T-cell (primary cell): ENCODE data around the gene OAS1. TPM values are rescaled to one million over a fixed set of nuclear protein-coding genes. Genes with fewer than 3 reads are reported as not detected.

Source experiments
- ATAC-seq, 4 experiments: fragments of 200-7000 bp in 3 of 4; fragments of 150-1000 bp in 1 of 4; cut with Tn5 transposase; replicated peaks in 1 of 4; 1 replicate in 3 of 4; 2 replicates in 1 of 4; pipeline ENCODE4 v1.10.0; 2021; ENCODE audit warnings: moderate library complexity in 3 of 4, mild to moderate bottlenecking in 2 of 4, moderate number of reproducible peaks in 1 of 4
- CTCF ChIA-PET, 2 donors: fragments of 300-600 bp; sonication (Branson Sonifier 250); formaldehyde crosslinking; loops; one replicate each; lab custom pipeline; 2022; ENCODE audit warnings: antibody characterized with exemption in 2 of 2; lab: Charles Lee
- POLR2A ChIA-PET, 2 donors: fragments of 300-600 bp; sonication (Branson Sonifier 250); formaldehyde crosslinking; loops; one replicate each; lab custom pipeline; 2022; ENCODE audit warnings: antibody characterized with exemption in 2 of 2; lab: Charles Lee
- DNase-seq, 35 experiments: peaks; one replicate each; pipeline versions ENCODE4 v3.0.0 to v3.0.0-alpha.2; 2013 to 2023
- H3K27ac ChIP-seq: one replicate; pipeline ENCODE4 v1.5.1; 2013; ENCODE audit warnings: low read length
- H3K27me3 ChIP-seq, 2 experiments: replicated peaks in 1 of 2; 1 replicate in 1 of 2; 2 replicates in 1 of 2; pipeline versions ENCODE4 v1.6.1 to v1.7.0; 2013; ENCODE audit warnings: low read length in 1 of 2, mixed read lengths in 1 of 2; ENCODE audit not compliant: control insufficient read depth in 2 of 2, insufficient read depth in 2 of 2; ENCODE audit errors: extremely low read depth in 1 of 2
- H3K36me3 ChIP-seq, 2 donors: 1 replicate in 1 of 2; 2 replicates in 1 of 2; pipeline versions ENCODE4 v1.6.1 to v1.7.0; 2013; ENCODE audit warnings: low read length in 1 of 2; ENCODE audit not compliant: control insufficient read depth in 2 of 2, insufficient read depth in 1 of 2; ENCODE audit errors: extremely low read depth in 1 of 2
- H3K4me1 ChIP-seq, 2 experiments: 1 replicate in 1 of 2; 2 replicates in 1 of 2; pipeline versions ENCODE4 v1.6.1 to v1.7.0; 2013; ENCODE audit warnings: low read length in 2 of 2, mixed read lengths in 1 of 2; ENCODE audit not compliant: insufficient read depth in 2 of 2, control insufficient read depth in 1 of 2; ENCODE audit errors: extremely low read depth in 1 of 2
- H3K4me3 ChIP-seq, 2 donors: 1 replicate in 1 of 2; 2 replicates in 1 of 2; pipeline versions ENCODE4 v1.5.1 to v1.7.0; 2013; ENCODE audit warnings: mild to moderate bottlenecking in 2 of 2, low read length in 1 of 2, moderate library complexity in 1 of 2; ENCODE audit not compliant: control insufficient read depth in 1 of 2; ENCODE audit errors: extremely low read depth in 1 of 2
- H3K9me3 ChIP-seq: 2 replicates; pipeline ENCODE4 v1.7.0; 2013
- H3K27ac Mint-ChIP-seq, 2 donors: one replicate each; pipeline ENCODE4 v1.8.0; 2020 to 2021; ENCODE audit warnings: mild to moderate bottlenecking in 2 of 2, mixed read lengths in 2 of 2
- H3K27me3 Mint-ChIP-seq, 2 donors: one replicate each; pipeline ENCODE4 v1.8.0; 2021 to 2022; ENCODE audit warnings: mixed read lengths in 2 of 2
- H3K36me3 Mint-ChIP-seq: one replicate; pipeline ENCODE4 v1.8.0; 2021; ENCODE audit warnings: mixed read lengths
- H3K4me1 Mint-ChIP-seq, 3 donors: one replicate each; pipeline ENCODE4 v1.8.0; 2020 to 2022; ENCODE audit warnings: mixed read lengths in 3 of 3, mild to moderate bottlenecking in 1 of 3
- H3K4me3 Mint-ChIP-seq, 3 donors: one replicate each; pipeline ENCODE4 v1.8.0; 2020 to 2022; ENCODE audit warnings: mild to moderate bottlenecking in 3 of 3, mixed read lengths in 3 of 3, moderate library complexity in 3 of 3
- H3K9me3 Mint-ChIP-seq, 3 donors: one replicate each; pipeline ENCODE4 v1.8.0; 2020 to 2022; ENCODE audit warnings: mixed read lengths in 3 of 3
- WGBS: methylation state at CpG from one replicate; pipeline ENCODE4 v1.1.5; 2013; ENCODE audit warnings: missing lambda C conversion rate; ENCODE audit not compliant: insufficient coverage; 5-methylcytosine and 5-hydroxymethylcytosine counted together
- total RNA-seq, 35 experiments: library from RNA in 6 of 35; stranded (reverse) in 6 of 35; fragments of 120-200 nt in 1 of 35; gene quantifications; one replicate each; pipeline versions ENCODE4 v1.2.1 to v1.2.4 and lab custom pipeline; 2013 to 2026

The OAS1 gene
- total RNA-seq, 5 donors from 2014 or later (not counting 1 experiment from before 2014, with no cell fraction given): 8.5 to 22.9 (median 11.4) TPM

DNA sequence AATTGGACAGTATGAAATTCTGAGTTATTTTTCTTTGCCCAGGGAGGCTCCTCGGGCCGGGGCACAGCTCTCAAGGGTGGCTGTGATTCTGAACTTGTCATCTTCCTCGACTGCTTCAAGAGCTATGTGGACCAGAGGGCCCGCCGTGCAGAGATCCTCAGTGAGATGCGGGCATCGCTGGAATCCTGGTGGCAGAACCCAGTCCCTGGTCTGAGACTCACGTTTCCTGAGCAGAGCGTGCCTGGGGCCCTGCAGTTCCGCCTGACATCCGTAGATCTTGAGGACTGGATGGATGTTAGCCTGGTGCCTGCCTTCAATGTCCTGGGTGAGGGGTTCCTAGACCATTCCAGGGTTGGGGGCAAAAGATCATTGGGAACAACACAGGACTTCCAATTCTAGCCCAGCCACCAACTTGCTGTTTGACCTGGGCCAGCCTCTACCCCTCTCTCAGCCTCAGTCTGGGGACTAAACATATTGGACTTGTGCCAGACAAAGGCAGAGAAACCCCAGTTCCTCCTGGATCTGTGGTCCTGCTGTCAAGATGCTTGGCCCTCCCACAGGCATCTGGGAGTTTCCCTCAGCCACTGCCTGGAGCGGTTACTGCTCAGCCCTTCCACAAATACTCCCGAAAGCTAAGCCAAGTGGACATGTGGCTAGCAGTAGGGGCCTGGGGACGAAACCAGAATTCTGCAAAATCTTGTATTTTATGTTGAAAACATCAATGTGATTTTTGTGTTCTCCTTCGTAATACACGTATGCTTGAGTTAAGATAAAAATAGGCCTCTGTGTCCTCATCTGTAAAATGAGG is 35.0 kb downstream of the OAS1 start:
- Mint-ChIP-seq H3K27me3 (no peaks in the 10 kb centered on the region), H3K4me3 (no peak overlapping the region), H3K4me1 (peaks cover 35 to 38% (median 35%) of the 10 kb centered on the region in 3 donors), H3K36me3 (peaks cover 27% of the 10 kb centered on the region), H3K9me3 (no peaks in the 10 kb centered on the region), H3K27ac (no peak overlapping the region)
- H3K4me3 ChIP-seq: no peak overlapping the region
- DNase-seq: no peak
- H3K4me1 ChIP-seq: peaks cover 16 to 18% of the 10 kb centered on the region in 2 experiments
- ChIA-PET CTCF (interaction anchor here (0.7 to 0.8 kb wide), 2 partner anchors 29 to 34 kb away, joined by 3 read pairs; no protein-coding TSS in a partner anchor), POLR2A (interaction anchor here in 1 of 2 donors (0.6 kb wide), 1 partner anchor 35 kb away, joined by 4 read pairs; no protein-coding TSS in a partner anchor)
- H3K36me3 ChIP-seq: peaks cover 12 to 39% of the 10 kb centered on the region in 2 donors
- no peaks in the 10 kb centered on the region for H3K27me3 ChIP-seq
- no peak for ATAC-seq
- WGBS: 85% methylated on average over 8 of the region's 16 CpGs
- H3K27ac ChIP-seq: no peak overlapping the region
- no peaks in the 10 kb centered on the region for H3K9me3 ChIP-seq

DNA sequence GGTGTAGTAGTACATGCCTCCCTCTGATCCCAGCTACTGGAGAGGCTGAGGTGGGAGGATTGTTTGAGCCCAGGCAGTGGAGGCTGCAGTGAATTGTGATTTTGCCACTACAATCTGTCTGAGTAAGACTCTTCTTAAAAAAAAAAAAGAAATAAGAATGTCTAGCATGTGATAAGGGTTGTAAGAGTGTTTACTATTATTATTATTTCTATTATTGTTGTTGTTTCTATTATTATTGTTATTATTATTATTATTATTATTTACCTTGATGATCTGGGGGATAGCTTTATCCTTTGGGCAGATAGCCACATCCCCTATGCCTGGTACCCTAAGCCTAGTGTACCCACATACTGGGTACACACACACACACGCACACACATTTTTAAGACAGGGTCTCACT is 35.8 kb downstream of the OAS1 start:
- Mint-ChIP-seq H3K4me1 (peaks cover 27 to 33% (median 29%) of the 10 kb centered on the region in 3 donors), H3K9me3 (peaks cover 0 to 4% (median 0%) of the 10 kb centered on the region in 3 donors), H3K4me3 (no peak overlapping the region), H3K27ac (no peak overlapping the region), H3K36me3 (peaks cover 36% of the 10 kb centered on the region), H3K27me3 (no peaks in the 10 kb centered on the region)
- no peaks in the 10 kb centered on the region for H3K9me3 ChIP-seq
- CTCF ChIA-PET: interaction anchor here (0.6 to 1.2 kb wide), 4 partner anchors 28 to 247 kb away, joined by 3 to 9 read pairs (median 4); no protein-coding TSS in a partner anchor
- H3K4me1 ChIP-seq: peaks cover 16 to 18% of the 10 kb centered on the region in 2 experiments
- peaks cover 15 to 46% of the 10 kb centered on the region in 2 donors for H3K36me3 ChIP-seq
- H3K27me3 ChIP-seq: no peaks in the 10 kb centered on the region
- DNase-seq (no peak), ATAC-seq (no peak)
- no CpG with 5 or more reads among the region's 1 CpG for WGBS
- POLR2A ChIA-PET: interaction anchor here in 1 of 2 donors (0.6 kb wide), 1 partner anchor 34 kb away, joined by 4 read pairs; no protein-coding TSS in a partner anchor
- H3K4me3 ChIP-seq: no peak overlapping the region
- no peak overlapping the region for H3K27ac ChIP-seq

GRCh38 chr12:112944024-112944690 is 37.4 kb downstream of the OAS1 start:
- POLR2A ChIA-PET: no interaction called here
- no peak overlapping the region for H3K27ac Mint-ChIP-seq
- WGBS: 98% methylated on average over 13 of the region's 15 CpGs
- Histone ChIP-seq H3K4me3 (no peak overlapping the region), H3K9me3 (no peaks in the 10 kb centered on the region), H3K36me3 (peaks cover 25 to 60% of the 10 kb centered on the region in 2 donors), H3K27me3 (no peaks in the 10 kb centered on the region), H3K4me1 (peaks cover 10 to 12% of the 10 kb centered on the region in 2 experiments), H3K27ac (no peak overlapping the region)
- CTCF ChIA-PET: no interaction called here
- H3K4me1 Mint-ChIP-seq: peaks cover 14 to 23% (median 20%) of the 10 kb centered on the region in 3 donors
- no peak for DNase-seq
- peaks cover 0 to 4% (median 0%) of the 10 kb centered on the region in 3 donors for H3K9me3 Mint-ChIP-seq
- no peak for ATAC-seq
- H3K27me3 Mint-ChIP-seq: no peaks in the 10 kb centered on the region
- H3K4me3 Mint-ChIP-seq: no peak overlapping the region
- H3K36me3 Mint-ChIP-seq: peaks cover 44% of the 10 kb centered on the region

DNA sequence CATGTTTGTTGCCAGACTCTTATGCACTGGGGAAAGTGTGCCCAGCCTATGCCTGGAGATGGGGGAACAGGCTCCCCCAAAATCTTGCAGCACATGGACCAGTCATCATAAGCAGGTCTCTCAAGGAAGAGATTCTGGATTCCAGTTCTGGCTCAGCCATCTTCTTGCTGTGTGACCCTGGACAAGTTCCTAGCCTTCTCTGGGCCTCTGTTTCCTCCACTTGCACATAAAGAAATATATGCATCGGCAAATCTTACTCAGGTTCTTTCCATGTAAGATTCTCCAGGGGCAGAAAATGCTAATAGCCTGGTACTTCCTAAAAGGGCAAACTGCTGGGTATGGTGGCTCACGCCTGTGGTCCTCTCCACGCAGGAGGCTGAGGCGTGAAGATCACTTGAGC is 38.8 kb downstream of the OAS1 start:
- POLR2A ChIA-PET: no interaction called here
- no peak for ATAC-seq

GRCh38 chr12:112946236-112947000 is 39.7 kb downstream of the OAS1 start:
- H3K4me1 ChIP-seq: no peaks in the 10 kb centered on the region
- CTCF ChIA-PET: interaction anchor here in 1 of 2 donors (0.5 kb wide), 1 partner anchor 48 kb away, joined by 3 read pairs; no protein-coding TSS in a partner anchor
- Mint-ChIP-seq H3K4me3 (no peak overlapping the region), H3K27me3 (no peaks in the 10 kb centered on the region), H3K27ac (no peak overlapping the region), H3K36me3 (peaks cover 64% of the 10 kb centered on the region), H3K4me1 (peaks cover 0 to 6% (median 6%) of the 10 kb centered on the region in 3 donors), H3K9me3 (peaks cover 0 to 4% (median 0%) of the 10 kb centered on the region in 3 donors)
- H3K4me3 ChIP-seq: no peak overlapping the region
- H3K27me3 ChIP-seq: no peaks in the 10 kb centered on the region
- no peaks in the 10 kb centered on the region for H3K9me3 ChIP-seq
- no peak overlapping the region for H3K27ac ChIP-seq
- no peak for DNase-seq
- no peak for ATAC-seq
- H3K36me3 ChIP-seq: peaks cover 25 to 75% of the 10 kb centered on the region in 2 donors
- 98% methylated on average over 8 of the region's 14 CpGs for WGBS
- POLR2A ChIA-PET: interaction anchor here in 1 of 2 donors (0.7 kb wide), 1 partner anchor 261 kb away, joined by 8 read pairs; no protein-coding TSS in a partner anchor

More for the DNA sequence above, 38.8 kb downstream of the OAS1 start:
- Mint-ChIP-seq H3K4me1 (peaks cover under 1 to 10% (median 7%) of the 10 kb centered on the region in 3 donors), H3K9me3 (peaks cover 0 to 4% (median 0%) of the 10 kb centered on the region in 3 donors), H3K36me3 (peaks cover 57% of the 10 kb centered on the region), H3K27me3 (no peaks in the 10 kb centered on the region), H3K4me3 (no peak overlapping the region), H3K27ac (no peak overlapping the region)
- CTCF ChIA-PET: no interaction called here
- Histone ChIP-seq H3K27ac (no peak overlapping the region), H3K27me3 (no peaks in the 10 kb centered on the region), H3K4me1 (no peaks in the 10 kb centered on the region), H3K36me3 (peaks cover 25 to 66% of the 10 kb centered on the region in 2 donors), H3K4me3 (no peak overlapping the region), H3K9me3 (no peaks in the 10 kb centered on the region)
- 86% methylated on average over 3 of the region's 4 CpGs for WGBS
- DNase-seq: no peak
